ENCODE results near the gene ARID2.

The ARID2 gene

GRCh38 chr12:45893240-45893639 is 163.7 kb downstream of the ARID2 start:
- H3K27ac Mint-ChIP-seq, result no peak overlapping the region
- ATAC-seq, result no peak
- H3K36me3 Mint-ChIP-seq, result peaks cover 47% of the 10 kb centered on the region

GRCh38 chr12:45895961-45896360 is 166.5 kb downstream of the ARID2 start:
- Mint-ChIP-seq H3K27ac (no peak overlapping the region), H3K36me3 (peaks cover 68% of the 10 kb centered on the region), H3K4me3 (no peak overlapping the region), H3K9me3 (peaks cover 4% of the 10 kb centered on the region), H3K4me1 (no peaks in the 10 kb centered on the region), H3K27me3 (no peaks in the 10 kb centered on the region)
- no peak for ATAC-seq

More at GRCh38 chr12:45893240-45893639, 163.7 kb downstream of the ARID2 start:
- H3K4me3 Mint-ChIP-seq, result no peak overlapping the region
- peaks cover 3% of the 10 kb centered on the region for H3K9me3 Mint-ChIP-seq
- no peaks in the 10 kb centered on the region for H3K27me3 Mint-ChIP-seq
- no peaks in the 10 kb centered on the region for H3K4me1 Mint-ChIP-seq

GRCh38 chr12:45898094-45898493 is 168.6 kb downstream of the ARID2 start:
- ATAC-seq, result no peak
- Mint-ChIP-seq H3K4me3 (no peak overlapping the region), H3K27ac (no peak overlapping the region), H3K9me3 (peaks cover 4% of the 10 kb centered on the region), H3K36me3 (peaks cover 75% of the 10 kb centered on the region), H3K4me1 (no peaks in the 10 kb centered on the region), H3K27me3 (no peaks in the 10 kb centered on the region)

GRCh38 chr12:45907955-45908354 is 178.4 kb downstream of the ARID2 start:
- no peaks in the 10 kb centered on the region for H3K9me3 Mint-ChIP-seq
- H3K4me3 Mint-ChIP-seq, result no peak overlapping the region
- no peaks in the 10 kb centered on the region for H3K27me3 Mint-ChIP-seq
- ATAC-seq, result peak; percentile 77
- H3K4me1 Mint-ChIP-seq, result peaks cover 19% of the 10 kb centered on the region
- no peak overlapping the region for H3K27ac Mint-ChIP-seq
- H3K36me3 Mint-ChIP-seq, result peaks cover 22% of the 10 kb centered on the region

GRCh38 chr12:45909041-45909713 is 179.7 kb downstream of the ARID2 start:
- no peak for ATAC-seq
- Mint-ChIP-seq H3K36me3 (peaks cover 16% of the 10 kb centered on the region), H3K4me3 (no peak overlapping the region), H3K9me3 (no peaks in the 10 kb centered on the region), H3K4me1 (peaks cover 29% of the 10 kb centered on the region), H3K27ac (no peak overlapping the region), H3K27me3 (no peaks in the 10 kb centered on the region)

- ATAC-seq, result no peak
- H3K27ac Mint-ChIP-seq, result no peak overlapping the region
- H3K4me3 Mint-ChIP-seq, result no peak overlapping the region
- H3K36me3 Mint-ChIP-seq, result peaks cover 5% of the 10 kb centered on the region
- H3K27me3 Mint-ChIP-seq, result no peaks in the 10 kb centered on the region
- peaks cover 28% of the 10 kb centered on the region for H3K4me1 Mint-ChIP-seq
- H3K9me3 Mint-ChIP-seq, result no peaks in the 10 kb centered on the region
These were observed 183.3 kb downstream of the ARID2 start for GRCh38 chr12:45912774-45913173.

- Mint-ChIP-seq H3K4me1 (peaks cover 25% of the 10 kb centered on the region), H3K27me3 (no peaks in the 10 kb centered on the region), H3K9me3 (no peaks in the 10 kb centered on the region), H3K4me3 (no peak overlapping the region), H3K27ac (peak overlapping the region; percentile 40), H3K36me3 (peaks cover 11% of the 10 kb centered on the region)
- no peak for ATAC-seq
These were observed 184.1 kb downstream of the ARID2 start for GRCh38 chr12:45913631-45914030.

GRCh38 chr12:45914090-45914489 is 184.6 kb downstream of the ARID2 start:
- peaks cover 11% of the 10 kb centered on the region for H3K36me3 Mint-ChIP-seq
- peak overlapping the region; percentile 40 for H3K27ac Mint-ChIP-seq
- H3K27me3 Mint-ChIP-seq, result no peaks in the 10 kb centered on the region
- no peaks in the 10 kb centered on the region for H3K9me3 Mint-ChIP-seq
- ATAC-seq, result peak; percentile 73
- H3K4me3 Mint-ChIP-seq, result no peak overlapping the region
- H3K4me1 Mint-ChIP-seq, result peaks cover 23% of the 10 kb centered on the region

- no peak overlapping the region for H3K4me3 Mint-ChIP-seq
These were observed 185.9 kb downstream of the ARID2 start for GRCh38 chr12:45915405-45915804.

GRCh38 chr12:45918818-45919217 is 189.3 kb downstream of the ARID2 start:
- no peak for ATAC-seq
- no peak overlapping the region for H3K4me3 Mint-ChIP-seq
- peaks cover 30% of the 10 kb centered on the region for H3K36me3 Mint-ChIP-seq
- H3K27ac Mint-ChIP-seq, result no peak overlapping the region
- H3K27me3 Mint-ChIP-seq, result no peaks in the 10 kb centered on the region
- no peaks in the 10 kb centered on the region for H3K9me3 Mint-ChIP-seq
- H3K4me1 Mint-ChIP-seq, result peaks cover 11% of the 10 kb centered on the region

More at GRCh38 chr12:45915405-45915804, 185.9 kb downstream of the ARID2 start:
- H3K4me1 Mint-ChIP-seq, result peaks cover 18% of the 10 kb centered on the region
- H3K27me3 Mint-ChIP-seq, result no peaks in the 10 kb centered on the region
- peaks cover 6% of the 10 kb centered on the region for H3K36me3 Mint-ChIP-seq
- H3K9me3 Mint-ChIP-seq, result no peaks in the 10 kb centered on the region
- no peak overlapping the region for H3K27ac Mint-ChIP-seq
- no peak for ATAC-seq

GRCh38 chr12:45928309-45928708 is 198.8 kb downstream of the ARID2 start:
- H3K27me3 Mint-ChIP-seq, result no peaks in the 10 kb centered on the region
- no peaks in the 10 kb centered on the region for H3K4me1 Mint-ChIP-seq
- H3K36me3 Mint-ChIP-seq, result peaks cover 52% of the 10 kb centered on the region
- ATAC-seq, result no peak
- no peaks in the 10 kb centered on the region for H3K9me3 Mint-ChIP-seq
- H3K27ac Mint-ChIP-seq, result peak overlapping the region; percentile 55
- H3K4me3 Mint-ChIP-seq, result no peak overlapping the region

- Mint-ChIP-seq H3K4me3 (no peak overlapping the region), H3K27ac (no peak overlapping the region), H3K9me3 (no peaks in the 10 kb centered on the region), H3K36me3 (peaks cover 41% of the 10 kb centered on the region), H3K4me1 (no peaks in the 10 kb centered on the region), H3K27me3 (no peaks in the 10 kb centered on the region)
- ATAC-seq, result no peak
These were observed 200.9 kb downstream of the ARID2 start for GRCh38 chr12:45930369-45930768.

GRCh38 chr12:45933504-45933903 is 204.0 kb downstream of the ARID2 start:
- Mint-ChIP-seq H3K36me3 (peaks cover 35% of the 10 kb centered on the region), H3K9me3 (no peaks in the 10 kb centered on the region), H3K4me1 (no peaks in the 10 kb centered on the region), H3K4me3 (no peak overlapping the region), H3K27me3 (no peaks in the 10 kb centered on the region), H3K27ac (no peak overlapping the region)
- ATAC-seq, result no peak

- no peaks in the 10 kb centered on the region for H3K27me3 Mint-ChIP-seq
- ATAC-seq, result no peak
- H3K27ac Mint-ChIP-seq, result no peak overlapping the region
- H3K9me3 Mint-ChIP-seq, result no peaks in the 10 kb centered on the region
- no peaks in the 10 kb centered on the region for H3K4me1 Mint-ChIP-seq
- H3K36me3 Mint-ChIP-seq, result peaks cover 36% of the 10 kb centered on the region
- H3K4me3 Mint-ChIP-seq, result no peak overlapping the region
These were observed 205.4 kb downstream of the ARID2 start for GRCh38 chr12:45934956-45935355.

- H3K36me3 Mint-ChIP-seq, result peaks cover 50% of the 10 kb centered on the region
- no peaks in the 10 kb centered on the region for H3K4me1 Mint-ChIP-seq
- H3K27ac Mint-ChIP-seq, result no peak overlapping the region
- no peaks in the 10 kb centered on the region for H3K27me3 Mint-ChIP-seq
- ATAC-seq, result no peak
- H3K9me3 Mint-ChIP-seq, result no peaks in the 10 kb centered on the region
- H3K4me3 Mint-ChIP-seq, result no peak overlapping the region
These were observed 209.1 kb downstream of the ARID2 start for GRCh38 chr12:45938566-45938965.

- no peak overlapping the region for H3K4me3 Mint-ChIP-seq
- no peak overlapping the region for H3K27ac Mint-ChIP-seq
- no peaks in the 10 kb centered on the region for H3K4me1 Mint-ChIP-seq
- peaks cover 54% of the 10 kb centered on the region for H3K36me3 Mint-ChIP-seq
- no peaks in the 10 kb centered on the region for H3K27me3 Mint-ChIP-seq
- no peak for ATAC-seq
- no peaks in the 10 kb centered on the region for H3K9me3 Mint-ChIP-seq
These were observed 210.3 kb downstream of the ARID2 start for GRCh38 chr12:45939759-45940158.

Measured in stimulated activated memory B cell treated with anti-CD40 and anti-IgM and Interleukin-4, amounts not matched to agents 10 μg/mL and 1 μg/mL and 100 μg/mL, for 72 hours (primary cell).